HG03354 (cell line): ENCODE data around the gene KIRREL3.
"Not testable (repeated sequence)": the region's sequence is repeated elsewhere in the genome, so short reads cannot be mapped to it uniquely, and the experiment has no call there.

Experiments
- ATAC-seq: cut with Tn5 transposase; IDR thresholded peaks from one replicate; pipeline ENCODE4 v1.9.1; 2021; ENCODE audit warnings: mild to moderate bottlenecking; ENCODE audit not compliant: unreplicated experiment, poor library complexity, severe bottlenecking

KIRREL3 gene

DNA sequence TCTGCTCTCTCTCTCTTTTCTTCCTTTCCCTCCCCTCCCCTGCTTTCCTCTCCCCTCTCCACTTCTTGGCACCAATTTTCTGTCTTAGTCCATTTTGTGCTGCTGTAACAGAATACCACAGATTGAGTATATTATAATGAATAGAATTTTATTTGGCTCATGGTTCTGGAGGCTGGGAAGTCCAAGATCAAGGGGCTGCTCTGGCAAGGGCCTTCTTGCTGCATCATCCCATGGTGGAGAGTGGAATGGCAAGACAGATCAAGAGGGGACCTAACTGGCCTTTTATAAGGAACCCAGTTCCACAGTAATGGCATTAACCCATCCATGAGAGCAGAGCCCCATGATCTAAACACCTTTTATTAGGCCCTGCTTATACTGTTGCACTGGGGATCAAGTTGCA is 600.6 kb downstream of the KIRREL3 start:
- ATAC-seq, result no peak

DNA sequence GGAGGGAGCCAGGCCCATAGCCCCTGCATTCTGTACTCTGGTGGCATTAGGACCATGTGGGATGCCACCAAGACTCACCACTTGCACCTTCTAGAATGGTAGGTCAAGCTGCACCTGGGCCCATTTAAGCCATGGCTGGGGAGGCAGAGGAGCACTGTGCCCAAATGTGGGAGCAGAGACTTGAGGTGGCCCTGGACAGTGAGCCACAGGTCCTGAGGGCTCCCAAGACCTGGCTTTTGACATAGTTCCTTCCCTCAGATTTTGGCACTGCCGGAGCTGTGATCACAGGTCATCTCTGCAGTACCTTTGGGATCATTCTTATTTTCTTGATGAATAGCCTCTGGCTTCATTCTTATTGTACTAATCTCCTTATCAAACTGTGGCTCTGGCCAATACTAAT is 601.8 kb downstream of the KIRREL3 start:
- no peak for ATAC-seq

DNA sequence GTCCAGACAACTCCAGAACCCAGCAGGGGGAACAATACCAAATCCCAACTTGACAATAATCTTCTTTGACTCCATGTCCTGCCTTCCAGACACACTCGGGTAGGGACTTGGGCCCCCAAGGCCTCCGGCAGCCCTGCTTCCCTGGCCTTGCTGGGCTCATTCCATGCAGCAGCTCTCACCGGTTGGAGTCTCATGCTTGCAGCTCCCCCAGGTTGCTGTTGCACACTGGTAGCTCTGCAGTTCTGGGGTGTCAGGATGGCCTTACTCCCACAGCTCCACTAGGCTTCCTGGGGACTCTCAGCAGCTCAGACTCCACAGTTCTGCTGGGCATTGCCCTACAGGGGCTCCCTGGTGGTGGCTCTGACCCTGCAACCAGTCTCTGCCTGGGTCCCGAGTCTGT is 602.3 kb downstream of the KIRREL3 start:
- no peak for ATAC-seq

DNA sequence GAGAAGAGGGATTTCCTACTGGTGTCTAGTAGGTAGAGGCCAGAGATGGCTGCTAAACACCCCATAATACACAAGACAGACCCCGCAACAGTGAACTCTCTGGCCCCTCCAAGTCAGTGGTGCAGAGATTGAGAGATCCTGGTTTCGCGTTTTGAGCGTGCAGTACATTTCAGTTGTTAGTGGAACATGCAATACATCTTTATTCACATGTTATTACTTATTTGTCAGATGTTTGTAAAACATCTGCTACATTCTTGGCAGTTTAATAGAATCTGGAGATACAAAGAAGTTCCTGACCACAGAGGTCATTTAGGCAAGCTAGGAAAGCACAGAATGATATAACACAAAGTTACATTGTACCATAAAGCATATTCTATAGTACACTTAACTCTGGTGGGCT is 603.6 kb downstream of the KIRREL3 start:
- no peak for ATAC-seq

- not testable (repeated sequence) for ATAC-seq
These were observed 604.3 kb downstream of the KIRREL3 start for GRCh38 chr11:126396266-126396665.

- ATAC-seq, result not testable (repeated sequence)
These were observed 604.8 kb downstream of the KIRREL3 start for GRCh38 chr11:126395784-126396183.

DNA sequence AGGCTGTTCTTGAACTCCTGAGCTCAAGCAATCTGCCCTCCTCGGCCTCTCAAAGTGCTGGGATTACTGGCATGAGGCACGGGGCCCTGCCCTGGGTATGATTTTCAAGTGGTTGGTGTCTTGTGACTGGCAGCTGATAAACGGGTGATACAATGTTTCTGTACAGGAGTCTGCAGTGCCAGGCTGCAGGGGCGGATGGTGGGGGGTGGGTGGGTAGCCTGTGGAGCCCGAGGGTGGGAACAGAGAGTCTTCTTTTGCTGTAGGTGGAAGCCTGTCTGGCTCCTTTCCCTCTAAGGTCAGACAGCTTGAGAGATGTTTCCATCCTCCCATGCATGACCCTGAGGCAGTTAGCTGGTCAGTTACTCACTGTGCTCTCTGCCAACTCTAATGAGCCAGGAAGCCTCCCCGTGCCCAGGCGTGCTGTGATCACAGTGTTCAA is 605.9 kb downstream of the KIRREL3 start:
- ATAC-seq, result not testable (repeated sequence)

GRCh38 chr11:126394036-126394435 is 606.5 kb downstream of the KIRREL3 start:
- no peak for ATAC-seq

GRCh38 chr11:126393143-126393542 is 607.4 kb downstream of the KIRREL3 start:
- no peak for ATAC-seq

GRCh38 chr11:126392633-126393013 is 607.9 kb downstream of the KIRREL3 start:
- ATAC-seq, result peak; percentile 19

DNA sequence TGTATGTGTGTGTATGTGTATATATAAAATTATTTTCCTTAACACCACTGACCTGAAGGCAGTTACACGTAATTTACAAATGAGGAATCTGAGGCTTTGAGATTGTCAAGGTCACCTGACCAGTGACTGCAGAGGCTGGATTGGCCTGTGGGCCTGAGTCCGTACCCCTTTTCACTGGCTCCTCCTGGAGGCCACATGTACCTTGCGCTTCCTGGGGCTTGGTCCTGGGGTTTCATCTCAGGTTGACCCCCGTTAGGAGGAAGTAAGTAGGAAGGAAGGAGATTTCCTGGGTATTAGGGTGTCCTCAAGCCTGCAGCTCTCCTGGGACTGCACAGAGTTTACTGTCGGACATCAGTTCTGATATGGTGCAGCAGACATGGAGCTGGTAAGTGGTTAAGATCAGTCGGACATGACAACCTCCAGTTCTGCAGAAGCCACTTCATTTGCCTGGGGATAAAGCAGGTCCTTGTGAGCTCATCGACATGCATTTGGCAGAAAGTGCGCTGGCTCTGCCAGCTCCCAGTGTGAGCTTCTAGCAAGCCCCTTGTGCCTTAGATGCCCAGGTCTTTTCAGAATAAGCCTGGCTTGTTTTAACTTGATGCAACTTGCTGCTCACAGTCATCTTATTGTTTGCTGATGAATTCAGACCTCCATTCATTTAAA is 608.5 kb downstream of the KIRREL3 start:
- ATAC-seq, result peak; percentile 84

DNA sequence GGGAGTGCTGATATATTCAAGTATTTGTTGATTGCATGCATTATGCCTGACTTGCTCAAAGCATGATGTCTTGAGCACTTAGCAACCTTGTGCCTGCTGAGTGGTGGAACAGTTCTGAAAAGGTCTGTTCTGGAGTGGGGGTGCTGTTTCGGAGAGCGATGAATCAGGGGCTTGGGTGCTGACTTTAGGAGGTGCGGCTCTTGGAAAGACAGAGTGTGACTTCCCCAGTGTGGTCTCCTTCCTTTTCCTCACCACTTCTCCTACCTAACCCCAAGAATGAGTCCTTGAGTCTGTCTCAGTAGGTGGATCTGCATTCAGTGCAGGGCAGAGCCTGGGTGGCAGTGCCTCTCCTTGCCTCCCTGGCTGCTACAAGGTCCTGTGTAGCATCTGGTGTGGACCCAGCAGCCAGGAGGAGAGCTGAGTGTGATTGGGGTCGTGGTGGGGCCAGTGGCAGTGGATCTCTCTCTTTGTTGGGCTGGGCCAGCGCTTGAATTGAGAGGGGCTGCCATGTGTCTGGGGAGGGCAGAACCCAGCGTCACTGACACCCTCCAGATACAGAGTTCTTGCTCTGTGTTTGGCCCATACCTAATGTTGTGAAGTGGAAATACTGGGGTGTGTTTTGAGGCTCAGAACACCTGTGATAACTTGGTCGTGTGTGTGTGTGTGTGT is 609.1 kb downstream of the KIRREL3 start:
- ATAC-seq, result no peak

- ATAC-seq, result no peak
These were observed 610.2 kb downstream of the KIRREL3 start for GRCh38 chr11:126390272-126390867.

GRCh38 chr11:126387857-126388256 is 612.7 kb downstream of the KIRREL3 start:
- no peak for ATAC-seq

GRCh38 chr11:126386729-126387071 is 613.9 kb downstream of the KIRREL3 start:
- ATAC-seq, result not testable (repeated sequence)

GRCh38 chr11:126385991-126386728 is 614.4 kb downstream of the KIRREL3 start:
- ATAC-seq, result no peak

DNA sequence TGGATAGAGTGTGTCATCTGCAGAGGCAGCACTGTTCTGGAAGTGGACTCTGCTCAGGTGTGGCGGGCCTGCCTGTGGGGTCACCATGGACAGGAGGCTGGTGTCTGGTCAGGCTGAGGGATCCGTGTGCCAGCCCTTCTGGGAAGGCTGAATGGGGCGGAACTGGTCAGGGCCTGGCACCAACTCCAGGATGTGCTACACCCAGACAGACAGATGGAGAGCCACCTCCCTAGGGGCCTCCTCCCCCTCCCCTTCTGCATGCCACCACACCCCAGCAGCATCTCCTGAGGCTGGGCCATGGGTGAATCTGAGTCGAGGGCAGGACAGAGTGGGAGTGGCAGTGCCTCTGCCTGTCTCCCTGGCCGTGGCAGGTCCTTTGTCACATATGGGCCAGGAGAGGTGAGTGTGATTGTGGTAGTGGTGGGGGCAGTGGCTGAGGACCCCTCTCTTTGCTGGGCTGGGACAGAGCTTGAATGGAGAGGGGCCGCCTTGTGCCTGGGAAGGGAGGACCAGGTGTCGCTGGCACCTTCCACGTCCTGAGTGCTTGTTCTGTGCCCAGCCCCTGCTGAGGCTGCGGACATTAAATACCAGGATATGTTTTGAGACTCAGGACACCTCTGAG is 616.0 kb downstream of the KIRREL3 start:
- ATAC-seq, result no peak

DNA sequence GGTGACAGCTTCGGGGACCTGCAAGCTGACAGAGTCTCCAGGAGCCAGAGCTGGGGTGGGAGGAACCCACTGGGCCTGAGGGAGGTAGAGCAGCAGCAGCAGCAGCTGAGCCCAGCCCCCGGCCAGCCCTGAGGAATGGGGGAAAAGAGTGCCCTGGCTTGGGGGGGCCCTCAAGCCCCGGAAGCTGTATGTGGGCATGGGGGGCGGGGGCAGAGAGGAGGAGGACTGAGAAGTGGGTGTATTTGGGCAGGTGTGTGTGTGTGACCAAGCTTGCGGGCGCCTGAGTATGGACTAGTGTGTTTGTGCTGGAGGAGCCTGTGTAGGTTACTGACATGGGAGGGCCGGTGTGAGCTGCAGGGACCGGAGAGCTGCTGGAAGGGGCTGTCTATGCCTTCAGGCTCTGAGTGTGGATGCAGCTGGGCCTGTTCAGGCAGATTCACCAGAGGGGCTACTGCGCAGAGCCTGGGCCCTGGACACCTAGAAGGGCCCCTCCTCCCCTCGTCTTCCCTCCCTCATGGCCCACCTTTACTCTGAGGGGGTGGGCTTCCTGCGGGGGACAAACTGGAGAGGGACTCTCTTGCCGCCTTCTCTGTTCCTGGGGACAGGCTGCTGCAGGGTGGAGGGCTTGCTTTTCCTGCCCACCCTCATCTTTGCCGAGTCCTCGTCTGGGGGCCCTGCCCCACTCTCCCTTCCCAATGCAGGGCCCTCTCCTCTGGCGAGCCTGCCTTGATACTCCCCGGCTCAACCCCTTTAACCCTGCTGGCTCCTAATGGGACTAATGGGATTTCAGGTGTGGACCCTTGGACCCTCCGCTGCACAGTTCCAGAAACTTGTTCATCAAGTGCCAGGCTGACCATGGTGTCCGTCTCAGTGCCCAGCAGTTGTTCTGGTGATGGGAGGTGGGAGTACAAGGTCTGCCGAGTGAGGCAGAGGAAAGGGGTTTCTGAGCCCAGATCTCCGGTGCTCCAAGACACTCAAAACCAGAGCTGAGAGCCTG is 616.9 kb downstream of the KIRREL3 start:
- ATAC-seq, result no peak

DNA sequence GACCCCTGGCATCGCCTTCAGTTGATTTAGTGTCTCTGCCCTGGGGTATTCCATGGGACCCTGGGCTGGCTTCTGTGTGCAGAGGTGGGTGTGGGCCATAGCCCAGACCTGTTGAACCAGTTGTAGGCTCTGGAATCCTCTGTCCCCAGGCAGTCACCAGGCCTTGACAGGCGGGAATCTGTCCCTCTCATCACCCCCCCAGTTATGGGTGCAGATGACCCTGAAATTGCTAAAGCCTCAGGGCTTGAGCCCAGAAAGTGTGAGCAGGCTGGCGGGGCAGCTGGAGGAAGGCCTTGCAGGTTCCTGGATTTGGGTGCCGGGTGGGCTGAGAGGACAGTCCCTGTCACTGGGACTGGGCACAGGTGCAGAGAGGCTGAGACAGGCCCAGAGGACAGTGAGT is 617.9 kb downstream of the KIRREL3 start:
- ATAC-seq, result not testable (repeated sequence)
